B cell (primary cell): ENCODE results near the gene LITAF. TPM values are rescaled to one million over a fixed set of nuclear protein-coding genes. Genes with fewer than 3 reads are reported as not detected.

Source experiments
- ATAC-seq: fragments of 200-7000 bp; cut with Tn5 transposase; one replicate; pipeline ENCODE4 v1.10.0; 2021; ENCODE audit warnings: low read depth, mild to moderate bottlenecking, moderate number of reproducible peaks, moderate library complexity
- CTCF ChIA-PET: fragments of 350-600 bp; sonication (Branson Sonifier 250); formaldehyde crosslinking; loops from one replicate; lab custom pipeline; 2021; ENCODE audit warnings: antibody characterized with exemption, inconsistent platforms; lab: Charles Lee
- POLR2A ChIA-PET: fragments of 350-600 bp; sonication (Branson Sonifier 250); formaldehyde crosslinking; loops from one replicate; lab custom pipeline; 2021; ENCODE audit warnings: antibody characterized with exemption; lab: Charles Lee
- DNase-seq: peaks from one replicate; pipeline ENCODE4 v3.0.0; 2013
- H2AFZ ChIP-seq: 2 replicates; pipeline ENCODE4 v1.6.1; 2012; ENCODE audit warnings: mild to moderate bottlenecking, low read depth, low read length; ENCODE audit not compliant: insufficient read depth, poor library complexity, severe bottlenecking
- H3K27ac ChIP-seq, 2 donors: 1 replicate in 1 of 2; 2 replicates in 1 of 2; pipeline ENCODE4 v1.5.1; 2012 to 2013; ENCODE audit warnings: low read length in 2 of 2, mild to moderate bottlenecking in 2 of 2, moderate library complexity in 1 of 2
- H3K27me3 ChIP-seq, 4 experiments: fragments of 200-600 bp in 1 of 4; sonication (generic) in 1 of 4; replicated peaks in 1 of 4; 1 replicate in 2 of 4; 2 replicates in 2 of 4; pipeline versions ENCODE4 v1.6.1 to v1.7.0; 2013 to 2016; ENCODE audit warnings: low read length in 3 of 4, mild to moderate bottlenecking in 2 of 4, mixed read lengths in 1 of 4, moderate library complexity in 1 of 4; ENCODE audit not compliant: insufficient read depth in 4 of 4, control insufficient read depth in 3 of 4; ENCODE audit errors: control extremely low read depth in 1 of 4
- H3K36me3 ChIP-seq, 2 experiments: replicated peaks in 1 of 2; 1 replicate in 1 of 2; 2 replicates in 1 of 2; pipeline versions ENCODE4 v1.6.1 to v1.7.1; 2013; ENCODE audit warnings: low read length in 1 of 2; ENCODE audit not compliant: insufficient read depth in 2 of 2, control insufficient read depth in 1 of 2; ENCODE audit errors: control extremely low read depth in 1 of 2, extremely low read depth in 1 of 2
- H3K4me1 ChIP-seq, 2 donors: fragments of 200-600 bp in 1 of 2; sonication (generic) in 1 of 2; 1 replicate in 1 of 2; 2 replicates in 1 of 2; pipeline versions ENCODE4 v1.5.1 to v1.6.1; 2013 to 2017; ENCODE audit warnings: low read length in 2 of 2; ENCODE audit not compliant: control insufficient read depth in 2 of 2, insufficient read depth in 2 of 2
- H3K4me2 ChIP-seq: replicated peaks from 2 replicates; pipeline ENCODE3; 2012; ENCODE audit warnings: mild to moderate bottlenecking, low read depth, low read length; ENCODE audit not compliant: poor library complexity, severe bottlenecking
- H3K4me3 ChIP-seq, 5 experiments: fragments of 200-600 bp in 1 of 5; sonication (generic) in 1 of 5; 1 replicate in 3 of 5; 2 replicates in 2 of 5; pipeline versions ENCODE4 v1.5.1 to v1.7.0; 2011 to 2016; ENCODE audit warnings: low read length in 4 of 5, mild to moderate bottlenecking in 4 of 5, low read depth in 2 of 5, control low read depth in 1 of 5, moderate library complexity in 1 of 5; ENCODE audit not compliant: insufficient read depth in 1 of 5; ENCODE audit errors: control extremely low read depth in 1 of 5, extremely low read depth in 1 of 5
- H3K79me2 ChIP-seq: fragments of 200-600 bp; sonication (generic); one replicate; pipeline ENCODE4 v1.6.0; 2016; ENCODE audit warnings: low read length; ENCODE audit not compliant: control insufficient read depth, insufficient read depth
- H3K9ac ChIP-seq: fragments of 200-600 bp; sonication (generic); 2 replicates; pipeline ENCODE4 v1.6.1; 2017; ENCODE audit warnings: mild to moderate bottlenecking, low read length, moderate library complexity
- H3K9me3 ChIP-seq, 3 donors: one replicate each; pipeline versions ENCODE4 v1.6.1 to v1.7.1; 2013; ENCODE audit warnings: low read length in 2 of 3; ENCODE audit not compliant: control insufficient read depth in 2 of 3, insufficient read depth in 1 of 3; ENCODE audit errors: control extremely low read depth in 1 of 3
- H4K20me1 ChIP-seq: 2 replicates; pipeline ENCODE4 v1.6.0; 2012; ENCODE audit warnings: mild to moderate bottlenecking, low read length; ENCODE audit not compliant: insufficient read depth, control insufficient read depth, poor library complexity, severe bottlenecking
- H3K27ac Mint-ChIP-seq: one replicate; pipeline ENCODE4 v1.8.0; 2021; ENCODE audit warnings: mixed read lengths
- H3K27me3 Mint-ChIP-seq: one replicate; pipeline ENCODE4 v1.8.0; 2021; ENCODE audit warnings: mixed read lengths
- H3K4me1 Mint-ChIP-seq: one replicate; pipeline ENCODE4 v1.8.0; 2021; ENCODE audit warnings: mixed read lengths
- H3K4me3 Mint-ChIP-seq: one replicate; pipeline ENCODE4 v1.8.0; 2021; ENCODE audit warnings: mixed read lengths
- H3K9me3 Mint-ChIP-seq: one replicate; pipeline ENCODE4 v1.8.0; 2022; ENCODE audit warnings: mixed read lengths; ENCODE audit not compliant: insufficient read depth
- EZH2 ChIP-seq: IDR thresholded peaks from 2 replicates; pipeline ENCODE4 v1.6.1; 2012; ENCODE audit warnings: borderline replicate concordance, low read depth, mild to moderate bottlenecking, moderate library complexity, low read length; ENCODE audit not compliant: insufficient read depth, poor library complexity, severe bottlenecking
- WGBS: methylation state at CpG from one replicate; pipeline ENCODE4 v1.1.5; 2013; ENCODE audit warnings: missing lambda C conversion rate; ENCODE audit not compliant: insufficient coverage; 5-methylcytosine and 5-hydroxymethylcytosine counted together
- intact Hi-C: fragments of 100-400 bp; cut with micrococcal nuclease; formaldehyde crosslinking; loops from one replicate; pipeline ENCODE4 v1.10.0; 2022
- polyA plus RNA-seq: library from polyadenylated mRNA; depleted of rRNA; stranded (reverse); fragments of >200 nt; gene quantifications from 2 replicates; pipeline ENCODE4 v1.2.3, GENCODE V29; 2012
- total RNA-seq, 2 donors: library from RNA; stranded (reverse); fragments of 120-200 nt in 1 of 2; gene quantifications; 1 replicate in 1 of 2; 2 replicates in 1 of 2; pipeline versions ENCODE4 v1.2.3 to v1.2.4, GENCODE V29; 2013 to 2022
- TF ChIP-seq, protein P1 (sequence below): fragments of 200-600 bp; IDR thresholded peaks from one replicate; pipeline ENCODE4 v1.8.0; 2022; ENCODE audit warnings: antibody characterized with exemption, mild to moderate bottlenecking

LITAF gene
- total and polyA plus RNA-seq, 2 donors (not counting 1 experiment from before 2014, with no cell fraction given): 93.6 to 125 TPM

DNA sequence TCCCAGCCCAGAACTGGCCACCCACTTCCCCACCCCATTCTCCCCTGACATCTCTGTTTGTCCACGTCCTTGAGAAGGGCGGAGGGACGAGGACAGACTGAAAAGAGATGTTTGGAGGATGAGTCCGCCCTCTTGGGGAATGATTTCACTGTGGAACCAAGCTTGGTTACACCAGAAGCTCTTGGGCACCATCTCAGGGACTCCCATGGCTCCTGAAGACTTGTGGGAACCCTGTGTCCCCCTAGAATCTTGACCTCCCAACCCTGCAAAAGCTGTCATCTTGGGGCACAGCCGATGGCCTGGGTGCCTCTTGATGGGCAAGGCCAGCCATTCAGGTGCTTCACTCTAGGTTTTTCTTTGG is 25.9 kb upstream of the LITAF start:
- Histone ChIP-seq H2AFZ (peak overlapping the region; percentile 8), H3K4me2 (peak overlapping the region; percentile 55), H3K9ac (no peak overlapping the region), H3K4me3 (no peak overlapping the region), H3K4me1 (peaks cover 30 to 32% of the 10 kb centered on the region in 2 donors), H3K36me3 (no peaks in the 10 kb centered on the region), H3K79me2 (peaks cover 3% of the 10 kb centered on the region), H3K27me3 (peaks cover 0 to 4% (median 0%) of the 10 kb centered on the region in 4 experiments), H4K20me1 (no peaks in the 10 kb centered on the region), H3K9me3 (no peaks in the 10 kb centered on the region), H3K27ac (no peak overlapping the region)
- ATAC-seq: no peak
- 71% methylated on average over 5 of the region's 5 CpGs for WGBS
- peak overlapping the region; percentile 63 for H3K27ac Mint-ChIP-seq
- no peaks in the 10 kb centered on the region for H3K9me3 Mint-ChIP-seq
- no peaks in the 10 kb centered on the region for H3K27me3 Mint-ChIP-seq
- ChIA-PET POLR2A (interaction anchor here (0.6 to 1.8 kb wide), 2 partner anchors 9 to 23 kb away, joined by 6 to 10 read pairs; no protein-coding TSS in a partner anchor), CTCF (interaction anchor here (0.9 to 1.3 kb wide), 3 partner anchors 24 to 102 kb away, joined by 3 to 4 read pairs (median 4); no protein-coding TSS in a partner anchor)
- H3K4me1 Mint-ChIP-seq: peaks cover 41% of the 10 kb centered on the region
- DNase-seq: no peak
- no peak for TF ChIP-seq EZH2
- TF ChIP-seq, protein P1, sequence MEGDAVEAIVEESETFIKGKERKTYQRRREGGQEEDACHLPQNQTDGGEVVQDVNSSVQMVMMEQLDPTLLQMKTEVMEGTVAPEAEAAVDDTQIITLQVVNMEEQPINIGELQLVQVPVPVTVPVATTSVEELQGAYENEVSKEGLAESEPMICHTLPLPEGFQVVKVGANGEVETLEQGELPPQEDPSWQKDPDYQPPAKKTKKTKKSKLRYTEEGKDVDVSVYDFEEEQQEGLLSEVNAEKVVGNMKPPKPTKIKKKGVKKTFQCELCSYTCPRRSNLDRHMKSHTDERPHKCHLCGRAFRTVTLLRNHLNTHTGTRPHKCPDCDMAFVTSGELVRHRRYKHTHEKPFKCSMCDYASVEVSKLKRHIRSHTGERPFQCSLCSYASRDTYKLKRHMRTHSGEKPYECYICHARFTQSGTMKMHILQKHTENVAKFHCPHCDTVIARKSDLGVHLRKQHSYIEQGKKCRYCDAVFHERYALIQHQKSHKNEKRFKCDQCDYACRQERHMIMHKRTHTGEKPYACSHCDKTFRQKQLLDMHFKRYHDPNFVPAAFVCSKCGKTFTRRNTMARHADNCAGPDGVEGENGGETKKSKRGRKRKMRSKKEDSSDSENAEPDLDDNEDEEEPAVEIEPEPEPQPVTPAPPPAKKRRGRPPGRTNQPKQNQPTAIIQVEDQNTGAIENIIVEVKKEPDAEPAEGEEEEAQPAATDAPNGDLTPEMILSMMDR: no peak
- peak overlapping the region; percentile 75 for H3K4me3 Mint-ChIP-seq
- intact Hi-C loops: no loop called here

DNA sequence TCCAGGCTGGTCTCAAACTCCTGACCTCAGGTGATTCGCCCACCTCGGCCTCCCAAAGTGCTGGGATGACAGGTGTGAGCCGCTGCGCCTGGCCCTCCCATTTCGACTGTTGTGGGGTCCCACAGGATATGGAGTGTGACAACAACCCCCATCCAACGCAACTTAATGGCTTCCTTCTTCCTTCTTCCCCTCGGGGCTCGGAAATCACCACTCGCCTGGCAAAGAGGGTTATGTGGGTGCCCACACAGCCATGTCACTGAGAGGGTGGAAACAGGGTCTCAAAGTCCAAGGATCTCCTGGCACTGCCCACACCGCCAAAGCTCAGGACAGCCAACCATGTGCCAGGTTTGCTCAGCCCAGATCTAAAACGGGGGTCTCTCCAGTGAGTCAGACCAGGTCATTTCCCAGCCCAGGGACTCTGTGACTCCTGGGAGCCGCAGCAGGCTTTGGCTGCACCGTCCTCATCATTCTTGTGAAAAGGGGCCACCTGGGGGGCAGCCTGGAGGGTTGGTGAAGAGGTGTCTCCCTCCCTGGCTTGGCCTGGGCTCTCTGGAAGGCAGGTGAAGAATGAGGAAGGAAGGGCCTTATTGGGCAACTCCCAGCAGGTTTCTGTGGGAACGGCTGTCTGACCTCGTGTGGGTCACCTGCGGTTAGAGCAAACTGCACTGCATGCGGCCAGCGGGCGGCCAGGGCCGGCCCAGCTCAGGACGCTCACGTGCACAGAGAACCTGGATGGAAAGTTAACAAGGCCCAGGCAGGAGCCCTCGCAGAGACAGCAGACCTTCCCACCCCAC is 25.3 kb upstream of the LITAF start:
- Histone ChIP-seq H3K4me2 (peak overlapping the region; percentile 55), H3K4me1 (peaks cover 30 to 32% of the 10 kb centered on the region in 2 donors), H3K27me3 (peaks cover 0 to 4% (median 0%) of the 10 kb centered on the region in 4 experiments), H3K9me3 (no peaks in the 10 kb centered on the region), H3K27ac (no peak overlapping the region), H4K20me1 (no peaks in the 10 kb centered on the region), H3K4me3 (no peak overlapping the region), H3K9ac (no peak overlapping the region), H2AFZ (peak overlapping the region; percentile 8), H3K79me2 (peaks cover 3% of the 10 kb centered on the region), H3K36me3 (no peaks in the 10 kb centered on the region)
- WGBS: 33% methylated on average over 18 of the region's 23 CpGs
- Mint-ChIP-seq H3K27ac (peak overlapping the region; percentile 63), H3K4me3 (peak overlapping the region; percentile 45), H3K27me3 (no peaks in the 10 kb centered on the region), H3K9me3 (no peaks in the 10 kb centered on the region), H3K4me1 (peaks cover 41% of the 10 kb centered on the region)
- ATAC-seq (no peak), DNase-seq (peak; percentile 38)
- no peak for TF ChIP-seq EZH2
- TF ChIP-seq, protein P1: no peak
- intact Hi-C loops: no loop called here
- ChIA-PET POLR2A (interaction anchor here (1.8 kb wide), 1 partner anchor 10 kb away, joined by 6 read pairs; no protein-coding TSS in a partner anchor), CTCF (interaction anchor here (1.1 kb wide), 1 partner anchor 24 kb away, joined by 3 read pairs; no protein-coding TSS in a partner anchor)
